ENCODE measurements around the gene CIB4.

Gene CIB4

DNA sequence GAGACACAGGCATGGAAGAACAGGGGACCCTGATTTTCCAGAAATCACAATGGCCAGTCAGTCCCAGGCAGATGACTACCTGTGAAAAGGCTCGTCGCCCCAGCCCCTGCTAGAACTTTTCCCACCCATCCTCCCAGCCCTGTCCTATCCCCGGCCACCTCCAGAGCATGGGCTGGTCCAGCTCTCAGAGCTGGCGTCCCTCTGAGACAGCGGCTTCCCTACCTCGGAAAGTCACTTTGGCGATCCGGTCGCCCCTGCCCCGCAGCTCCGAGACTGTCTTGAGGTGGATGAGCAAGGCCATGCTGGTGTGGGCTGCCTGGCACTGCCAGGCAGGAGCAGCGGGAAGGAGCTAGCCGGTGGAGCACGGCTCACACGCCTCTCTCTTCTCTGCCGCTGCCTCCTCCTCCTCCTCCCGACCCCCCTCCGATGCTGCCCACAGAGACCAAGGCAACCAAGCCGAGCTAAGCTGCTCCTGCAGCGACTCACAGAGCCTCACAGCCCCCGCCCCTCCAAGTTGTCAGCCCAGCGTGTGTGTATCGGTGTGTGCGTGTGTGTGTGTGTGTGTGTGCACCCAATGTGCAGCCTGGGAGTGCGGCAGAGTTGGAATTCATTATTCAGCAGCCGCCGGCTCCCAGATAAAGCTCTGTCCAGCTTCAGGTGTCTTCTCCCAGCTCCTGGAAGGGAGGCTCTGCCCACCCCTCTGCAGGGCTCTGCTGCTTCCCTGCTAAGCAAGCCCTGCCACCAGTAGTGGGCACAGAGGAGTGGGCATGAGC lies 82.7 kb downstream of the CIB4 start:
- TF ChIP-seq RARB (CRISPR knock-in tag; IDR thresholded peaks at IDR 0.05) = no peak
- TF ChIP-seq, protein P1, sequence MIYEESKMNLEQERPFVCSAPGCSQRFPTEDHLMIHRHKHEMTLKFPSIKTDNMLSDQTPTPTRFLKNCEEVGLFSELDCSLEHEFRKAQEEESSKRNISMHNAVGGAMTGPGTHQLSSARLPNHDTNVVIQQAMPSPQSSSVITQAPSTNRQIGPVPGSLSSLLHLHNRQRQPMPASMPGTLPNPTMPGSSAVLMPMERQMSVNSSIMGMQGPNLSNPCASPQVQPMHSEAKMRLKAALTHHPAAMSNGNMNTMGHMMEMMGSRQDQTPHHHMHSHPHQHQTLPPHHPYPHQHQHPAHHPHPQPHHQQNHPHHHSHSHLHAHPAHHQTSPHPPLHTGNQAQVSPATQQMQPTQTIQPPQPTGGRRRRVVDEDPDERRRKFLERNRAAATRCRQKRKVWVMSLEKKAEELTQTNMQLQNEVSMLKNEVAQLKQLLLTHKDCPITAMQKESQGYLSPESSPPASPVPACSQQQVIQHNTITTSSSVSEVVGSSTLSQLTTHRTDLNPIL (CRISPR knock-in tag; IDR thresholded peaks at IDR 0.05; ENCODE audit: low read depth) = no peak
- no peak for TF ChIP-seq TOX (CRISPR knock-in tag; IDR thresholded peaks at IDR 0.05; ENCODE audit: borderline replicate concordance)
- TF ChIP-seq, protein P2, sequence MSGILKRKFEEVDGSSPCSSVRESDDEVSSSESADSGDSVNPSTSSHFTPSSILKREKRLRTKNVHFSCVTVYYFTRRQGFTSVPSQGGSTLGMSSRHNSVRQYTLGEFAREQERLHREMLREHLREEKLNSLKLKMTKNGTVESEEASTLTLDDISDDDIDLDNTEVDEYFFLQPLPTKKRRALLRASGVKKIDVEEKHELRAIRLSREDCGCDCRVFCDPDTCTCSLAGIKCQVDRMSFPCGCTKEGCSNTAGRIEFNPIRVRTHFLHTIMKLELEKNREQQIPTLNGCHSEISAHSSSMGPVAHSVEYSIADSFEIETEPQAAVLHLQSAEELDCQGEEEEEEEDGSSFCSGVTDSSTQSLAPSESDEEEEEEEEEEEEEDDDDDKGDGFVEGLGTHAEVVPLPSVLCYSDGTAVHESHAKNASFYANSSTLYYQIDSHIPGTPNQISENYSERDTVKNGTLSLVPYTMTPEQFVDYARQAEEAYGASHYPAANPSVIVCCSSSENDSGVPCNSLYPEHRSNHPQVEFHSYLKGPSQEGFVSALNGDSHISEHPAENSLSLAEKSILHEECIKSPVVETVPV (CRISPR knock-in tag; IDR thresholded peaks at IDR 0.05) = no peak
- TF ChIP-seq OSR1 (CRISPR knock-in tag; IDR thresholded peaks at IDR 0.05) = no peak
- no peak for TF ChIP-seq TCF4 (CRISPR knock-in tag; IDR thresholded peaks at IDR 0.05; ENCODE audit: borderline replicate concordance)
- TF ChIP-seq ZNF70 (CRISPR knock-in tag; IDR thresholded peaks at IDR 0.05) = no peak
- TF ChIP-seq GLIS3 (CRISPR knock-in tag; IDR thresholded peaks at IDR 0.05) = no peak
- TF ChIP-seq, protein P3, sequence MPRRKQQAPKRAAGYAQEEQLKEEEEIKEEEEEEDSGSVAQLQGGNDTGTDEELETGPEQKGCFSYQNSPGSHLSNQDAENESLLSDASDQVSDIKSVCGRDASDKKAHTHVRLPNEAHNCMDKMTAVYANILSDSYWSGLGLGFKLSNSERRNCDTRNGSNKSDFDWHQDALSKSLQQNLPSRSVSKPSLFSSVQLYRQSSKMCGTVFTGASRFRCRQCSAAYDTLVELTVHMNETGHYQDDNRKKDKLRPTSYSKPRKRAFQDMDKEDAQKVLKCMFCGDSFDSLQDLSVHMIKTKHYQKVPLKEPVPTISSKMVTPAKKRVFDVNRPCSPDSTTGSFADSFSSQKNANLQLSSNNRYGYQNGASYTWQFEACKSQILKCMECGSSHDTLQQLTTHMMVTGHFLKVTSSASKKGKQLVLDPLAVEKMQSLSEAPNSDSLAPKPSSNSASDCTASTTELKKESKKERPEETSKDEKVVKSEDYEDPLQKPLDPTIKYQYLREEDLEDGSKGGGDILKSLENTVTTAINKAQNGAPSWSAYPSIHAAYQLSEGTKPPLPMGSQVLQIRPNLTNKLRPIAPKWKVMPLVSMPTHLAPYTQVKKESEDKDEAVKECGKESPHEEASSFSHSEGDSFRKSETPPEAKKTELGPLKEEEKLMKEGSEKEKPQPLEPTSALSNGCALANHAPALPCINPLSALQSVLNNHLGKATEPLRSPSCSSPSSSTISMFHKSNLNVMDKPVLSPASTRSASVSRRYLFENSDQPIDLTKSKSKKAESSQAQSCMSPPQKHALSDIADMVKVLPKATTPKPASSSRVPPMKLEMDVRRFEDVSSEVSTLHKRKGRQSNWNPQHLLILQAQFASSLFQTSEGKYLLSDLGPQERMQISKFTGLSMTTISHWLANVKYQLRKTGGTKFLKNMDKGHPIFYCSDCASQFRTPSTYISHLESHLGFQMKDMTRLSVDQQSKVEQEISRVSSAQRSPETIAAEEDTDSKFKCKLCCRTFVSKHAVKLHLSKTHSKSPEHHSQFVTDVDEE (CRISPR knock-in tag; IDR thresholded peaks at IDR 0.05) = no peak
- TF ChIP-seq PPARA (CRISPR knock-in tag; IDR thresholded peaks at IDR 0.05; ENCODE audit: borderline replicate concordance) = no peak
- TF ChIP-seq ISL1 (CRISPR knock-in tag; IDR thresholded peaks at IDR 0.05) = no peak
- TF ChIP-seq BACH2 (CRISPR knock-in tag; IDR thresholded peaks at IDR 0.05; ENCODE audit: borderline replicate concordance) = no peak
- ATAC-seq = no peak

GRCh38 chr2:26557244-26557925 lies 83.8 kb downstream of the CIB4 start:
- ATAC-seq = no peak

More at GRCh38 chr2:26557244-26557925, 83.8 kb downstream of the CIB4 start:
- TF ChIP-seq TCF4 (CRISPR knock-in tag; IDR thresholded peaks at IDR 0.05; ENCODE audit: borderline replicate concordance) = no peak
- TF ChIP-seq ESRRG (CRISPR knock-in tag; IDR thresholded peaks at IDR 0.05) = no peak
- no peak for TF ChIP-seq SNAI2 (CRISPR knock-in tag; IDR thresholded peaks at IDR 0.05)
- TF ChIP-seq ISL1 (CRISPR knock-in tag; IDR thresholded peaks at IDR 0.05) = no peak
- TF ChIP-seq ARNTL (CRISPR knock-in tag; IDR thresholded peaks at IDR 0.05; ENCODE audit: borderline replicate concordance, low read depth) = no peak
- TF ChIP-seq, protein P3 (CRISPR knock-in tag; IDR thresholded peaks at IDR 0.05) = no peak
- TF ChIP-seq, protein P1 (CRISPR knock-in tag; IDR thresholded peaks at IDR 0.05; ENCODE audit: low read depth) = no peak
- TF ChIP-seq RARB (CRISPR knock-in tag; IDR thresholded peaks at IDR 0.05) = no peak
- no peak for TF ChIP-seq CSDC2 (CRISPR knock-in tag; IDR thresholded peaks at IDR 0.05)
- TF ChIP-seq PATZ1 (CRISPR knock-in tag; IDR thresholded peaks at IDR 0.05; ENCODE audit: borderline replicate concordance) = no peak
- TF ChIP-seq ZC3H10 (CRISPR knock-in tag; IDR thresholded peaks at IDR 0.05) = no peak
- TF ChIP-seq BACH2 (CRISPR knock-in tag; IDR thresholded peaks at IDR 0.05; ENCODE audit: borderline replicate concordance) = no peak

All from SK-N-SH treated with all-trans-retinoic acid at 6 μM for 48 hours (cell line).